NCI-H82 treated with DMSO at 0.1 percent for 48 hours (cell line): ENCODE data around the gene CD1B.
"Not testable (repeated sequence)": the region's sequence is repeated elsewhere in the genome, so short reads cannot be mapped to it uniquely, and the experiment has no call there.

ENCODE experiments used
- DNase-seq: peaks from one replicate; lab custom pipeline; 2025; ENCODE audit not compliant: unreplicated experiment; lab: John Stamatoyannopoulos, UW

Gene CD1B

GRCh38 chr1:158331481-158332150, at the start of gene CD1B:
Gene CD1B, minus strand, starts transcription at chr1:158331531. Its CDS starts 108 bp downstream, at chr1:158331423.
- no peak for DNase-seq

GRCh38 chr1:158374860-158375259, 43.5 kb upstream of the CD1B start:
- no peak for DNase-seq

- not testable (repeated sequence) for DNase-seq
Measured at GRCh38 chr1:158374101-158374500, 42.8 kb upstream of the CD1B start.

- no peak for DNase-seq
Measured at GRCh38 chr1:158371188-158371953, 40.0 kb upstream of the CD1B start.

GRCh38 chr1:158366783-158367182, 35.5 kb upstream of the CD1B start:
- no peak for DNase-seq

GRCh38 chr1:158362941-158363340, 31.6 kb upstream of the CD1B start:
- DNase-seq: no peak

GRCh38 chr1:158362482-158362881, 31.2 kb upstream of the CD1B start:
- no peak for DNase-seq

- no peak for DNase-seq
Measured at GRCh38 chr1:158357441-158357840, 26.1 kb upstream of the CD1B start.

GRCh38 chr1:158356616-158357015, 25.3 kb upstream of the CD1B start:
- no peak for DNase-seq

GRCh38 chr1:158355773-158356285, 24.5 kb upstream of the CD1B start:
- DNase-seq: no peak

- no peak for DNase-seq
Measured at GRCh38 chr1:158354255-158354654, 22.9 kb upstream of the CD1B start.

GRCh38 chr1:158353303-158354075, 22.2 kb upstream of the CD1B start, which contains the start of gene CD1E:
Gene CD1E, plus strand, starts transcription at chr1:158353894. Its CDS starts 95 bp downstream, at chr1:158353989.
- no peak for DNase-seq

GRCh38 chr1:158348946-158349345, 17.6 kb upstream of the CD1B start:
- DNase-seq: not testable (repeated sequence)

- not testable (repeated sequence) for DNase-seq
Measured at GRCh38 chr1:158336413-158336812, 5.1 kb upstream of the CD1B start.

- DNase-seq: no peak
Measured at GRCh38 chr1:158335213-158335532, 3.8 kb upstream of the CD1B start.

GRCh38 chr1:158334526-158335212, 3.3 kb upstream of the CD1B start:
- no peak for DNase-seq

GRCh38 chr1:158333405-158334155, 2.2 kb upstream of the CD1B start:
- DNase-seq: no peak

GRCh38 chr1:158331106-158331425, 265 bp downstream of the CD1B start:
- DNase-seq: no peak

GRCh38 chr1:158330391-158331105, 783 bp downstream of the CD1B start:
- DNase-seq: no peak

- no peak for DNase-seq
Measured at GRCh38 chr1:158329733-158330132, 1.6 kb downstream of the CD1B start.
